WTC11 (cell line): ENCODE measurements around the gene SIRPB2.

ENCODE experiments used
- FOXP1 ChIP-seq: sonication (generic); formaldehyde crosslinking; IDR thresholded peaks from 2 replicates; pipeline ENCODE4 v1.8.0; 2022; ENCODE audit warnings: missing genetic modification reagents, mild to moderate bottlenecking, moderate library complexity, borderline replicate concordance
- JUN ChIP-seq: sonication (generic); formaldehyde crosslinking; IDR thresholded peaks from 2 replicates; pipeline ENCODE4 v1.8.0; 2023; ENCODE audit warnings: mild to moderate bottlenecking, missing genetic modification reagents
- SOX15 ChIP-seq: fragments of 250-450 bp; sonication (Bioruptor Pico); IDR thresholded peaks from 2 replicates; pipeline ENCODE4 v1.9.0; 2021; ENCODE audit warnings: mild to moderate bottlenecking
- TF ChIP-seq, protein P1 (sequence below): fragments of 200-600 bp; IDR thresholded peaks from 2 replicates; pipeline ENCODE4 v1.8.0; 2022; ENCODE audit warnings: antibody characterized with exemption
- TF ChIP-seq, protein P2 (sequence below): sonication (generic); formaldehyde crosslinking; IDR thresholded peaks from 2 replicates; pipeline ENCODE4 v1.8.0; 2022; ENCODE audit warnings: mild to moderate bottlenecking, missing genetic modification reagents
- TF ChIP-seq, protein P3 (sequence below): sonication (generic); formaldehyde crosslinking; IDR thresholded peaks from 2 replicates; pipeline ENCODE4 v1.8.1; 2022; ENCODE audit warnings: low read depth, mild to moderate bottlenecking, moderate library complexity, missing genetic modification reagents, borderline replicate concordance
- TF ChIP-seq, protein P4 (sequence below): sonication (generic); formaldehyde crosslinking; IDR thresholded peaks from 2 replicates; pipeline ENCODE4 v1.8.0; 2022; ENCODE audit warnings: mild to moderate bottlenecking, missing genetic modification reagents
- TF ChIP-seq, protein P5 (sequence below): sonication (generic); formaldehyde crosslinking; IDR thresholded peaks from 2 replicates; pipeline ENCODE4 v1.8.1; 2023; ENCODE audit warnings: mild to moderate bottlenecking, missing genetic modification reagents, borderline replicate concordance

DNA sequence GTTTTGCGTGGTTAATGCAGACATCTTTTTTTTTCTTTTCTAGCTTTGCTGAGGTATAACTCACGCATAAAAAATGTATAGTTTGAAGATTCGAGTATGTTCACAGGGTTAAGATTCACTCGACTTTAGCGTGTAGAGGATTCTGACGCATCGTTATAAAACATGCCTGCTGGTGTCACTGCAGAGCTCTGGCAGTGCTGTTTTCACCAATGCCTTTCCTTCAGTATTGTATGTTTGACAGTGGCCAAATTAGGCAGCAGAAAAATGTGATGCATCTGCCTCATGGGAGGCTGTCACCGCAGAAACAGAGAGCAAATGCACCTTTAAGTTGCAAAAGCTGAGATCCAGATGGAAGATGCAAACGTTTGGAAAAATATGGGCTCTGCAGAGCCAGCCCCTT lies 18.0 kb upstream of the SIRPB2 start:
- TF ChIP-seq, protein P1, sequence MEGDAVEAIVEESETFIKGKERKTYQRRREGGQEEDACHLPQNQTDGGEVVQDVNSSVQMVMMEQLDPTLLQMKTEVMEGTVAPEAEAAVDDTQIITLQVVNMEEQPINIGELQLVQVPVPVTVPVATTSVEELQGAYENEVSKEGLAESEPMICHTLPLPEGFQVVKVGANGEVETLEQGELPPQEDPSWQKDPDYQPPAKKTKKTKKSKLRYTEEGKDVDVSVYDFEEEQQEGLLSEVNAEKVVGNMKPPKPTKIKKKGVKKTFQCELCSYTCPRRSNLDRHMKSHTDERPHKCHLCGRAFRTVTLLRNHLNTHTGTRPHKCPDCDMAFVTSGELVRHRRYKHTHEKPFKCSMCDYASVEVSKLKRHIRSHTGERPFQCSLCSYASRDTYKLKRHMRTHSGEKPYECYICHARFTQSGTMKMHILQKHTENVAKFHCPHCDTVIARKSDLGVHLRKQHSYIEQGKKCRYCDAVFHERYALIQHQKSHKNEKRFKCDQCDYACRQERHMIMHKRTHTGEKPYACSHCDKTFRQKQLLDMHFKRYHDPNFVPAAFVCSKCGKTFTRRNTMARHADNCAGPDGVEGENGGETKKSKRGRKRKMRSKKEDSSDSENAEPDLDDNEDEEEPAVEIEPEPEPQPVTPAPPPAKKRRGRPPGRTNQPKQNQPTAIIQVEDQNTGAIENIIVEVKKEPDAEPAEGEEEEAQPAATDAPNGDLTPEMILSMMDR = no peak
- no peak for TF ChIP-seq JUN (CRISPR knock-in tag)
- TF ChIP-seq, protein P2, sequence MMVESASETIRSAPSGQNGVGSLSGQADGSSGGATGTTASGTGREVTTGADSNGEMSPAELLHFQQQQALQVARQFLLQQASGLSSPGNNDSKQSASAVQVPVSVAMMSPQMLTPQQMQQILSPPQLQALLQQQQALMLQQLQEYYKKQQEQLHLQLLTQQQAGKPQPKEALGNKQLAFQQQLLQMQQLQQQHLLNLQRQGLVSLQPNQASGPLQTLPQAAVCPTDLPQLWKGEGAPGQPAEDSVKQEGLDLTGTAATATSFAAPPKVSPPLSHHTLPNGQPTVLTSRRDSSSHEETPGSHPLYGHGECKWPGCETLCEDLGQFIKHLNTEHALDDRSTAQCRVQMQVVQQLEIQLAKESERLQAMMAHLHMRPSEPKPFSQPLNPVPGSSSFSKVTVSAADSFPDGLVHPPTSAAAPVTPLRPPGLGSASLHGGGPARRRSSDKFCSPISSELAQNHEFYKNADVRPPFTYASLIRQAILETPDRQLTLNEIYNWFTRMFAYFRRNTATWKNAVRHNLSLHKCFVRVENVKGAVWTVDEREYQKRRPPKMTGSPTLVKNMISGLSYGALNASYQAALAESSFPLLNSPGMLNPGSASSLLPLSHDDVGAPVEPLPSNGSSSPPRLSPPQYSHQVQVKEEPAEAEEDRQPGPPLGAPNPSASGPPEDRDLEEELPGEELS (CRISPR knock-in tag) = no peak
- TF ChIP-seq, protein P3, sequence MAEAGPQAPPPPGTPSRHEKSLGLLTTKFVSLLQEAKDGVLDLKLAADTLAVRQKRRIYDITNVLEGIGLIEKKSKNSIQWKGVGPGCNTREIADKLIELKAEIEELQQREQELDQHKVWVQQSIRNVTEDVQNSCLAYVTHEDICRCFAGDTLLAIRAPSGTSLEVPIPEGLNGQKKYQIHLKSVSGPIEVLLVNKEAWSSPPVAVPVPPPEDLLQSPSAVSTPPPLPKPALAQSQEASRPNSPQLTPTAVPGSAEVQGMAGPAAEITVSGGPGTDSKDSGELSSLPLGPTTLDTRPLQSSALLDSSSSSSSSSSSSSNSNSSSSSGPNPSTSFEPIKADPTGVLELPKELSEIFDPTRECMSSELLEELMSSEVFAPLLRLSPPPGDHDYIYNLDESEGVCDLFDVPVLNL (CRISPR knock-in tag) = no peak
- TF ChIP-seq, protein P4, sequence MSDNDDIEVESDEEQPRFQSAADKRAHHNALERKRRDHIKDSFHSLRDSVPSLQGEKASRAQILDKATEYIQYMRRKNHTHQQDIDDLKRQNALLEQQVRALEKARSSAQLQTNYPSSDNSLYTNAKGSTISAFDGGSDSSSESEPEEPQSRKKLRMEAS (CRISPR knock-in tag) = no peak
- TF ChIP-seq, protein P5, sequence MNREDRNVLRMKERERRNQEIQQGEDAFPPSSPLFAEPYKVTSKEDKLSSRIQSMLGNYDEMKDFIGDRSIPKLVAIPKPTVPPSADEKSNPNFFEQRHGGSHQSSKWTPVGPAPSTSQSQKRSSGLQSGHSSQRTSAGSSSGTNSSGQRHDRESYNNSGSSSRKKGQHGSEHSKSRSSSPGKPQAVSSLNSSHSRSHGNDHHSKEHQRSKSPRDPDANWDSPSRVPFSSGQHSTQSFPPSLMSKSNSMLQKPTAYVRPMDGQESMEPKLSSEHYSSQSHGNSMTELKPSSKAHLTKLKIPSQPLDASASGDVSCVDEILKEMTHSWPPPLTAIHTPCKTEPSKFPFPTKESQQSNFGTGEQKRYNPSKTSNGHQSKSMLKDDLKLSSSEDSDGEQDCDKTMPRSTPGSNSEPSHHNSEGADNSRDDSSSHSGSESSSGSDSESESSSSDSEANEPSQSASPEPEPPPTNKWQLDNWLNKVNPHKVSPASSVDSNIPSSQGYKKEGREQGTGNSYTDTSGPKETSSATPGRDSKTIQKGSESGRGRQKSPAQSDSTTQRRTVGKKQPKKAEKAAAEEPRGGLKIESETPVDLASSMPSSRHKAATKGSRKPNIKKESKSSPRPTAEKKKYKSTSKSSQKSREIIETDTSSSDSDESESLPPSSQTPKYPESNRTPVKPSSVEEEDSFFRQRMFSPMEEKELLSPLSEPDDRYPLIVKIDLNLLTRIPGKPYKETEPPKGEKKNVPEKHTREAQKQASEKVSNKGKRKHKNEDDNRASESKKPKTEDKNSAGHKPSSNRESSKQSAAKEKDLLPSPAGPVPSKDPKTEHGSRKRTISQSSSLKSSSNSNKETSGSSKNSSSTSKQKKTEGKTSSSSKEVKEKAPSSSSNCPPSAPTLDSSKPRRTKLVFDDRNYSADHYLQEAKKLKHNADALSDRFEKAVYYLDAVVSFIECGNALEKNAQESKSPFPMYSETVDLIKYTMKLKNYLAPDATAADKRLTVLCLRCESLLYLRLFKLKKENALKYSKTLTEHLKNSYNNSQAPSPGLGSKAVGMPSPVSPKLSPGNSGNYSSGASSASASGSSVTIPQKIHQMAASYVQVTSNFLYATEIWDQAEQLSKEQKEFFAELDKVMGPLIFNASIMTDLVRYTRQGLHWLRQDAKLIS (CRISPR knock-in tag) = no peak
- TF ChIP-seq SOX15 = no peak
- no peak for TF ChIP-seq FOXP1
